ENCODE data around the gene SYT2. TPM values are rescaled to one million over a fixed set of nuclear protein-coding genes. Genes with fewer than 3 reads are reported as not detected.

The SYT2 gene
- 0.69 and 0.92 TPM in 2 replicates for total RNA-seq (2021)
- percentile 24 among the genes with signal in this experiment for Bru-seq, nascent RNA
- percentile 30 among the genes with signal in this experiment for BruChase-seq, experiment 1, labeled RNA remaining after a 2-hour chase
- BruChase-seq, experiment 2, labeled RNA remaining after a 6-hour chase: percentile 35 among the genes with signal in this experiment
- long read RNA-seq, partial matches to known transcripts: 0 of 4 reads
- long read RNA-seq, other reads (novel, unspliced or antisense): 4 of 4 reads

- BruUV-seq (replicated peaks): no TSS peak
- no peaks in the 10 kb centered on the region for H3K9me3 ChIP-seq (ENCODE audit: low read depth, low read length, poor library complexity, severe bottlenecking)
- H3K36me3 ChIP-seq (ENCODE audit: insufficient read depth, low read length, poor library complexity, severe bottlenecking): no peaks in the 10 kb centered on the region
- POLR2A ChIA-PET (ENCODE audit: low non-redundant PET): interaction anchor here (0.6 kb wide), 1 partner anchor 11 kb away, joined by 16 read pairs; no protein-coding TSS in a partner anchor
- CTCF ChIA-PET: interaction anchor here (0.5 to 1.3 kb wide), 3 partner anchors 9 to 360 kb away, joined by 3 to 4 read pairs (median 4); no protein-coding TSS in a partner anchor
- peak; percentile 72 for DNase-seq (ENCODE audit: low spot score)
- no peak for TF ChIP-seq EZH2 (IDR thresholded peaks at IDR 0.05; ENCODE audit: borderline replicate concordance, low read depth, low read length, poor library complexity, severe bottlenecking)
- TF ChIP-seq, protein P1, sequence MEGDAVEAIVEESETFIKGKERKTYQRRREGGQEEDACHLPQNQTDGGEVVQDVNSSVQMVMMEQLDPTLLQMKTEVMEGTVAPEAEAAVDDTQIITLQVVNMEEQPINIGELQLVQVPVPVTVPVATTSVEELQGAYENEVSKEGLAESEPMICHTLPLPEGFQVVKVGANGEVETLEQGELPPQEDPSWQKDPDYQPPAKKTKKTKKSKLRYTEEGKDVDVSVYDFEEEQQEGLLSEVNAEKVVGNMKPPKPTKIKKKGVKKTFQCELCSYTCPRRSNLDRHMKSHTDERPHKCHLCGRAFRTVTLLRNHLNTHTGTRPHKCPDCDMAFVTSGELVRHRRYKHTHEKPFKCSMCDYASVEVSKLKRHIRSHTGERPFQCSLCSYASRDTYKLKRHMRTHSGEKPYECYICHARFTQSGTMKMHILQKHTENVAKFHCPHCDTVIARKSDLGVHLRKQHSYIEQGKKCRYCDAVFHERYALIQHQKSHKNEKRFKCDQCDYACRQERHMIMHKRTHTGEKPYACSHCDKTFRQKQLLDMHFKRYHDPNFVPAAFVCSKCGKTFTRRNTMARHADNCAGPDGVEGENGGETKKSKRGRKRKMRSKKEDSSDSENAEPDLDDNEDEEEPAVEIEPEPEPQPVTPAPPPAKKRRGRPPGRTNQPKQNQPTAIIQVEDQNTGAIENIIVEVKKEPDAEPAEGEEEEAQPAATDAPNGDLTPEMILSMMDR (conservative IDR thresholded peaks at IDR 0.05; ENCODE audit: low read depth, low read length): no peak
- no peak within 1 kb of the TSS for H3K27ac ChIP-seq (ENCODE audit: low read depth, low read length, poor library complexity, severe bottlenecking)
- peaks cover 46% of the 10 kb centered on the region for H3K27me3 ChIP-seq (replicated peaks; ENCODE audit: insufficient read depth, low read depth, low read length, poor library complexity)
- peak within 1 kb of the TSS; percentile 50 for H3K4me3 ChIP-seq (ENCODE audit: low read depth, low read length, poor library complexity, severe bottlenecking)
- intact Hi-C loops (cut with micrococcal nuclease; ENCODE audit: unreplicated experiment): no loop called here
- H3K4me1 ChIP-seq (ENCODE audit: insufficient read depth, low read length, poor library complexity, severe bottlenecking): peaks cover 16% of the 10 kb centered on the region
These were observed at the start of gene SYT2 for GRCh38 chr1:202710070-202711045. SYT2 (minus strand) TSS chr1:202710454; CDS start chr1:202605772, 104,682 bp downstream.

DNA sequence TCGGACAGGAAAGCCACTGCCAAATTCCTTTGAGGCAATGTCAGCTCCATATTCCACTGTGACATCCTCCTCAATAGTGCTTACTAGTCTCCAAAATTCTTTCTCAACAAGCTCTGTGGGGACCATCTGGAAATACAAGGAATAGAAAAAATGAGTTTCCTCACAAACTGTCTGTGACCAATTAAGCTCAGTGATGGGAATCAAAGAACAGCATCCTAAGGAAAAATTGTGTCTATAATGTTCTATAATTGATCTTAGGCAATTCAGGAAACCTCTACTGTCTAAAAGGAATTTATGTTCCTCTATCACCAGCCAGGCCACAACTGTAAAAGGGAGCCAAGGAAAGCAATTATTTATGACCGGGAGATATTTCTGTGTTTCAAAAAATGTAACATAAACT lies 46.1 kb upstream of the SYT2 start:
- H3K9me3 ChIP-seq (ENCODE audit: low read depth, low read length, poor library complexity, severe bottlenecking): no peaks in the 10 kb centered on the region
- no peak for TF ChIP-seq EZH2 (IDR thresholded peaks at IDR 0.05; ENCODE audit: borderline replicate concordance, low read depth, low read length, poor library complexity, severe bottlenecking)
- TF ChIP-seq, protein P1 (conservative IDR thresholded peaks at IDR 0.05; ENCODE audit: low read depth, low read length): no peak
- peaks cover 79% of the 10 kb centered on the region for H3K36me3 ChIP-seq (ENCODE audit: insufficient read depth, low read length, poor library complexity, severe bottlenecking)
- no peaks in the 10 kb centered on the region for H3K4me1 ChIP-seq (ENCODE audit: insufficient read depth, low read length, poor library complexity, severe bottlenecking)
- H3K27me3 ChIP-seq (replicated peaks; ENCODE audit: insufficient read depth, low read depth, low read length, poor library complexity): no peaks in the 10 kb centered on the region
- BruUV-seq (replicated peaks): no TSS peak
- POLR2A ChIA-PET (ENCODE audit: low non-redundant PET): no interaction called here
- intact Hi-C loops (cut with micrococcal nuclease; ENCODE audit: unreplicated experiment): loop anchor here (10.0 kb wide), 2 partner anchors 98 to 238 kb away; no protein-coding TSS in a partner anchor
- H3K27ac ChIP-seq (ENCODE audit: low read depth, low read length, poor library complexity, severe bottlenecking): no peak overlapping the region
- DNase-seq (ENCODE audit: low spot score): no peak
- CTCF ChIA-PET: no interaction called here
- H3K4me3 ChIP-seq (ENCODE audit: low read depth, low read length, poor library complexity, severe bottlenecking): no peak overlapping the region

DNA sequence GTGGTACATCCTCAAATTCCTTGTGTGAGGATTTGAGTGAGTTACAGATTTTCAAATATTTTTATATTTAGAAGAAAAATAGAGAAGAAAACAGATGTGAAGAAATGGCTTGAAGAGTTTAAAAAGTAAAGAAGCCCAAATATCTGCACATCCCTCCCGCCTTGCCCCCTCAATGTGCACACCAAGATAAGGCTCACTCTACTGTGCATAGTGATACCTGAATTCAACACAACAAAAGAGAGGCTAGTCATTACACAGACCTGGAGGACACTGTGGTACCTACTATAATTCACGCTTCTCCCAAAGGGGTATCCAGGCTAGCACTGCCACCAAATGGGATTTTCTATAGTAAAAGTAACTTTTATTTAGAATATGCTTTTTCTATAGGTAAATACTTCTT lies 44.0 kb upstream of the SYT2 start:
- H3K4me1 ChIP-seq (ENCODE audit: insufficient read depth, low read length, poor library complexity, severe bottlenecking): no peaks in the 10 kb centered on the region
- no TSS peak for BruUV-seq (replicated peaks)
- H3K4me3 ChIP-seq (ENCODE audit: low read depth, low read length, poor library complexity, severe bottlenecking): no peak overlapping the region
- ChIA-PET CTCF (no interaction called here), POLR2A (ENCODE audit: low non-redundant PET) (no interaction called here)
- DNase-seq (ENCODE audit: low spot score): no peak
- H3K27ac ChIP-seq (ENCODE audit: low read depth, low read length, poor library complexity, severe bottlenecking): no peak overlapping the region
- intact Hi-C loops (cut with micrococcal nuclease; ENCODE audit: unreplicated experiment): loop anchor here (10.0 kb wide), 2 partner anchors 101 to 241 kb away; no protein-coding TSS in a partner anchor
- H3K27me3 ChIP-seq (replicated peaks; ENCODE audit: insufficient read depth, low read depth, low read length, poor library complexity): no peaks in the 10 kb centered on the region
- peaks cover 75% of the 10 kb centered on the region for H3K36me3 ChIP-seq (ENCODE audit: insufficient read depth, low read length, poor library complexity, severe bottlenecking)
- no peaks in the 10 kb centered on the region for H3K9me3 ChIP-seq (ENCODE audit: low read depth, low read length, poor library complexity, severe bottlenecking)
- TF ChIP-seq, protein P1 (conservative IDR thresholded peaks at IDR 0.05; ENCODE audit: low read depth, low read length): no peak

All from A673 (cell line).